Astrocyte (in vitro differentiated cells and primary cell): ENCODE measurements around the gene CFAP68. TPM values are rescaled to one million over a fixed set of nuclear protein-coding genes. Genes with fewer than 3 reads are reported as not detected.

ENCODE experiments used
- DNase-seq: peaks from one replicate; pipeline ENCODE4 v3.0.0-alpha.2; 2010; ENCODE audit warnings: low read depth
- FAIRE-seq: peaks from 2 replicates; lab custom pipeline; 2011; peaks lifted over from hg19 to GRCh38; lab: Jason Lieb, UNC
- H2AFZ ChIP-seq: 2 replicates; pipeline ENCODE4 v1.6.0; 2012; ENCODE audit warnings: low read depth, low read length, inconsistent platforms
- H3K27ac ChIP-seq: 2 replicates; pipeline ENCODE4 v1.5.1; 2011; ENCODE audit warnings: low read depth, low read length, inconsistent platforms
- H3K27me3 ChIP-seq: 2 replicates; pipeline ENCODE4 v1.6.0; 2011; ENCODE audit warnings: low read length, inconsistent platforms; ENCODE audit not compliant: insufficient read depth
- H3K36me3 ChIP-seq: 2 replicates; pipeline ENCODE4 v1.5.1; 2011; ENCODE audit warnings: low read length, inconsistent platforms; ENCODE audit not compliant: insufficient read depth
- H3K4me1 ChIP-seq: 2 replicates; pipeline ENCODE4 v1.5.1; 2011; ENCODE audit warnings: low read length, inconsistent platforms; ENCODE audit not compliant: insufficient read depth
- H3K4me2 ChIP-seq: 2 replicates; pipeline ENCODE4 v1.6.0; 2012; ENCODE audit warnings: low read length, inconsistent platforms
- H3K4me3 ChIP-seq: 2 replicates; pipeline ENCODE4 v1.5.1; 2011; ENCODE audit warnings: low read depth, mild to moderate bottlenecking, low read length, inconsistent platforms; ENCODE audit not compliant: insufficient read depth
- H3K79me2 ChIP-seq: 2 replicates; pipeline ENCODE4 v1.6.0; 2012; ENCODE audit warnings: mild to moderate bottlenecking, low read length, inconsistent platforms; ENCODE audit not compliant: insufficient read depth
- H3K9ac ChIP-seq: 2 replicates; pipeline ENCODE4 v1.6.0; 2012; ENCODE audit warnings: mild to moderate bottlenecking, low read length, inconsistent platforms
- H3K9me3 ChIP-seq: 2 replicates; pipeline ENCODE4 v1.5.1; 2012; ENCODE audit warnings: low read depth, mild to moderate bottlenecking, low read length, inconsistent platforms; ENCODE audit not compliant: insufficient read depth
- H4K20me1 ChIP-seq: 2 replicates; pipeline ENCODE4 v1.6.0; 2012; ENCODE audit warnings: low read length, inconsistent platforms; ENCODE audit not compliant: insufficient read depth
- H3K27ac Mint-ChIP-seq: one replicate; pipeline ENCODE4 v1.8.0; 2021; ENCODE audit warnings: mild to moderate bottlenecking, mixed read lengths; ENCODE audit not compliant: unreplicated experiment
- H3K27me3 Mint-ChIP-seq: one replicate; pipeline ENCODE4 v1.8.0; 2021; ENCODE audit warnings: low read depth, mixed read lengths; ENCODE audit not compliant: unreplicated experiment
- H3K36me3 Mint-ChIP-seq: one replicate; pipeline ENCODE4 v1.8.0; 2021; ENCODE audit warnings: low read depth, mixed read lengths; ENCODE audit not compliant: unreplicated experiment
- H3K4me1 Mint-ChIP-seq: one replicate; pipeline ENCODE4 v1.8.0; 2021; ENCODE audit warnings: low read depth, mixed read lengths; ENCODE audit not compliant: unreplicated experiment
- H3K4me3 Mint-ChIP-seq: one replicate; pipeline ENCODE4 v1.8.0; 2021; ENCODE audit warnings: mild to moderate bottlenecking, moderate library complexity, mixed read lengths; ENCODE audit not compliant: unreplicated experiment
- H3K9me3 Mint-ChIP-seq: one replicate; pipeline ENCODE4 v1.8.0; 2021; ENCODE audit warnings: mild to moderate bottlenecking, mixed read lengths; ENCODE audit not compliant: unreplicated experiment
- CTCF ChIP-seq: IDR thresholded peaks from 2 replicates; pipeline ENCODE4 v1.5.1; 2011; ENCODE audit warnings: low read depth, mild to moderate bottlenecking, inconsistent platforms, low read length, moderate library complexity; ENCODE audit not compliant: insufficient read depth
- EZH2 ChIP-seq: IDR thresholded peaks from 2 replicates; pipeline ENCODE4 v1.6.1; 2012; ENCODE audit warnings: mild to moderate bottlenecking, low read length, inconsistent platforms; ENCODE audit not compliant: insufficient read depth
- total RNA-seq: library from RNA; stranded (reverse); gene quantifications from 2 replicates; pipeline ENCODE4 v1.2.1, GENCODE V29; 2021

Gene CFAP68
- total RNA-seq, 1 donor from 2014 or later: 18.8 TPM

GRCh38 chr11:111845276-111846028, 33.9 kb upstream of the CFAP68 start:
- Mint-ChIP-seq H3K4me3 (no peak overlapping the region), H3K4me1 (peaks cover 36% of the 10 kb centered on the region), H3K27ac (peak overlapping the region; percentile 91), H3K36me3 (peaks cover 8% of the 10 kb centered on the region), H3K27me3 (no peaks in the 10 kb centered on the region), H3K9me3 (no peaks in the 10 kb centered on the region)
- H3K79me2 ChIP-seq: no peaks in the 10 kb centered on the region
- DNase-seq (no peak), FAIRE-seq (no peak)
- no peaks in the 10 kb centered on the region for H4K20me1 ChIP-seq
- H3K9me3 ChIP-seq: no peaks in the 10 kb centered on the region
- peaks cover 4% of the 10 kb centered on the region for H3K36me3 ChIP-seq
- peaks cover 17% of the 10 kb centered on the region for H3K4me1 ChIP-seq
- no peak overlapping the region for H2AFZ ChIP-seq
- H3K27me3 ChIP-seq: no peaks in the 10 kb centered on the region
- H3K9ac ChIP-seq: no peak overlapping the region
- TF ChIP-seq EZH2: no peak
- no peak for TF ChIP-seq CTCF
- no peak overlapping the region for H3K27ac ChIP-seq
- no peak overlapping the region for H3K4me3 ChIP-seq
- no peak overlapping the region for H3K4me2 ChIP-seq

- peak; percentile 76 for DNase-seq
These were observed 33.3 kb upstream of the CFAP68 start for GRCh38 chr11:111846063-111846462.

More at GRCh38 chr11:111846063-111846462, 33.3 kb upstream of the CFAP68 start:
- no peaks in the 10 kb centered on the region for H3K79me2 ChIP-seq
- no peak overlapping the region for H3K4me3 ChIP-seq
- FAIRE-seq: no peak
- peak overlapping the region; percentile 45 for H3K9ac ChIP-seq
- no peaks in the 10 kb centered on the region for H3K27me3 Mint-ChIP-seq
- peaks cover 32% of the 10 kb centered on the region for H3K4me1 Mint-ChIP-seq
- H3K27me3 ChIP-seq: no peaks in the 10 kb centered on the region
- H3K4me3 Mint-ChIP-seq: no peak overlapping the region
- peak overlapping the region; percentile 53 for H3K4me2 ChIP-seq
- H3K36me3 ChIP-seq: peaks cover 4% of the 10 kb centered on the region
- peak overlapping the region; percentile 91 for H3K27ac Mint-ChIP-seq
- H3K4me1 ChIP-seq: peaks cover 17% of the 10 kb centered on the region
- H3K9me3 ChIP-seq: no peaks in the 10 kb centered on the region
- no peaks in the 10 kb centered on the region for H3K9me3 Mint-ChIP-seq
- H3K27ac ChIP-seq: peak overlapping the region; percentile 63
- TF ChIP-seq CTCF: no peak
- no peak for TF ChIP-seq EZH2
- no peak overlapping the region for H2AFZ ChIP-seq
- H4K20me1 ChIP-seq: no peaks in the 10 kb centered on the region
- peaks cover 8% of the 10 kb centered on the region for H3K36me3 Mint-ChIP-seq
